Measurements from ENCODE around the gene VAPA.

Gene VAPA

GRCh38 chr18:9984080-9984479 is 70.3 kb downstream of the VAPA start:
- DNase-seq = no peak

DNA sequence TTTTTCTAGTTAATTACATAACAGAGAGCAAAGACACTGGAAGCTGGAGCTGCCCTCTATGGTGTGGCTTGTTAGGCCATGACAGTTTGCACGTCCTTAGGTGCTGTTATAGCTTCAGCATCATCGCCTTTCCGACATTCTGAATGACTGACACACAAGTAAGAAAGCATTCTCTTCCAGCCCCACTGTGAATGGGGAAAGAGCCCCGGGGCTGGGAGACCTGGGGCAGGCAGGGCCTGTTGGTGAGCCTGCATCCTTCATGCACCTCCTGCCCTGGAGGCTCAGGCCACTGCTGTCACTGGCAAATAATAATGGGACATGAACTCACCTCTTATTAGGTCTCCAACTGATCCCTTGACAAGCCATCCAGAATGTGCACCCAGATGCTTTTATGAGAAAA is 71.8 kb downstream of the VAPA start:
- no peak for DNase-seq

GRCh38 chr18:9986156-9986930 is 72.5 kb downstream of the VAPA start:
- no peak for DNase-seq

- no peak for DNase-seq
Measured at GRCh38 chr18:9987345-9987744, 73.5 kb downstream of the VAPA start.

DNA sequence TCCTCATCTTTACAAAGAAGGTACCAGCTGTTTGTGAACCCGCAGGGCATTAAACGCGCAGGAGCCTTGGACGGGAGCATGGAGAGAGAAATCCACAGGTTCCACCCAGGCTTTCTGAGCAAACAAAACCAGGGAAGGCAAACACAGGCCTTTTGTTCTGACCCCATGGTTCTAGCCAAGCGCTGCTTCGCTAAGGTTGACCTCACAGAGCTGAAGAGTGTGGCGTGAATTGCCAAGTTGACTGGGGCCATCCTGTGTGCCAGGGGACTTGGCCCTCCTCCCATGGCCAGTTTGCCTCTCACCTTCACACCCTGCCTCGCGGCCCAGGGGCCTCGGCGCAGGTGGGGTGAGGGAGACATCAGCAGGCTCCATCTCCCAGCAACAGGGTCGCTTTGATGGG is 74.1 kb downstream of the VAPA start:
- DNase-seq = no peak

GRCh38 chr18:9988665-9989064 is 74.8 kb downstream of the VAPA start:
- no peak for DNase-seq

DNA sequence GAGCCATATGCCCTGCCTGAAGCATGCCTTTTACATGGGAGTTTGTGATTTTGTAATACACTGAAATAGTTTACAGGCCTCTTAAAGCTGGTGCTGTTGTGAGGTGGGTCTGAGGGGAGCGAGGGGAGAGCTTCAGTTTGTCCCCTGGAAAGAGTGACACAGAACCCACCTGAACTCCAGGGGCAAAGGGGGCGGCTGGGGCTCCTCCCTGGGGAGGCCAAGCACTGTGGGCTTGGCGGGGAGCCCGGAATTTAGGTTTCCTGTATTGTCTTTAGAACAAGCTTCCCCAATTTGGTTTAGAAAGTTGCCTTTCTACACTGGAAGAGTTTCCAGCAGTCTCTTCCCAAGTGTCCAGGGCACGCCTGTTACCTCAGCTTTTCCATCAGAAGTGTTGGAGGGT is 75.7 kb downstream of the VAPA start:
- peak; percentile 50 to 72 (median 66) for DNase-seq

GRCh38 chr18:9991011-9992000 is 77.5 kb downstream of the VAPA start:
- peak; percentile 24 to 64 (median 54) for DNase-seq

DNA sequence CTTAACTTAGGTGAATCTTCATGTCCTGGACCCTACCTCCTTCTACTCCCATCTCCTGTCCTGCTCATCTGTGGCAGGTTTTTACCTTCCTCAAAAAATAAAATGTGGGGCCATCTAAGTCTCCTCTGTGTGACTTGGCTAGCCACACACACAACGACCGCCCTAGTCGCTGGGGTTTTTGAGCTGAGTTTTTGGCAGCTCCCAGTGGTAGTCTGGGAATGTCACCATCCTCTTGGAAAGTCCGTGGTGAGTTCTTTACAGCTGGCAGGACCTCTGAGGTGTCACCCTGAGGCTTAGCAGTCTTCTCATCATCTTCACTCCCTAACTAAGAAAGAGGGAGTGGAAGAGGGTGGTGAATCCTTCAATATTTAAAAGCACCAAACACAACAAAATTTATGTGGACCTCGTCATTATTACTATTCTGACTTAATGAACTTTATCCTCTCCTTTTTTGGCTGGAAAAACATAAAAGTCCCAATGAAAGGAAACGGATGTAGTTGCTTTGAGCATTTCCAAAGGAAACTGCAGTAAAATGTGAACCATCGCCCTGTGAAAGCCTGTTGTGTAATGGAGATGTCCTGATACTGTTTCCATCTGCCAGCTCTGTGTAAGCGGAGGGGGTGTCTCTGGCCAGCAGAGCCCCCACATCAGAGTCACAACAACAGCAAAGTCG is 78.6 kb downstream of the VAPA start:
- DNase-seq = no peak

DNA sequence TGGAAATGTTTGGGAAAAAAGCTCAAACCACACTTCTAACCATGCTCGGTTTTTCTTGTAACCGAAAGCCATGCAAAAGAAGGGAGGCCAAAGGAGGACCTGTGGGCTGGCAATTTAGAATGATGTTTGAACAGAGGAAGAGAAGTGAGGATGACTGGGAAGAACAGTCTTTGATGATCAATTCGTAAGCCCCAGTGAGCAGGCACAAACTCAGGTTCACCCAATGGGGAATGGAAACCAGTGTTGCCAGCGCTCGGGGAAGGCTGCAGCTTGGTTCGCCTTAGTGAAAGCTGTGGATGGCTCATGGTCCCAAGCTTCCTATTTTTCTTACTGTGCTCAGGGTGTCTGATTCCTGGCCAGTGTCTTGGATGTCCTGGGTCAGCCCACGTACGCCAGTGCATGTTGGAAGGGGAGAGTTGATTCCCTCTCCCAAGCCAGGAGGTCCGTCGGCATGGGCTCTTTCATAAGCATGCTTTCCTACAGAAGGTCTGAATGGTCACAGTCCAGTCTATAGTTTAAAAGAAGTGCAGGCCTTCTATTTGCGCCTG is 79.2 kb downstream of the VAPA start:
- DNase-seq = no peak

DNA sequence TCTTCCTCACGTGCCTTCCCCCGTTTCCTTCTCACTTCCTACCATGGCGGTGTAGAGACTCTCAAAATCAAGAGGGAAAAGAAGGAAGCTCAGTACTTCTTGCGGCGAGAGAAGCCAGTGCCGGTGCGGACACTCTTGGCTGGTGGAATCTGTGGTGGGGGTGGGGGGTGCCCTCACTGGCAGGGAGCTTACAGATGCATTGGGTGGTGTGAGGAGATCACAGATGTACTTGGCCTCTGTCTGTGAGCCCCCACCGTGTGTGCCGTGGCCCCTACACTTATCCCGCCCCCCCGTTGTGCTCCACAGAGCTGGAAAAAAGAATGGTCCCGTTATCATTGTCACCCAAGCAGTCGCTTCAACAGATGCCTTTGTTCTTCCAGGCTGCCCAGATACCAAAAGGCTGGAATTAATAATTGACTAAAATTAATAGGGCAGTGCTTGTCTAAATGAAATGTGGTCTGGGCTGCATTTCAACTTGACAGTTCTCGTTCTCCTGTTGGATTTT is 79.8 kb downstream of the VAPA start:
- DNase-seq = no peak

GRCh38 chr18:9994026-9994570 is 80.3 kb downstream of the VAPA start:
- DNase-seq = no peak

DNA sequence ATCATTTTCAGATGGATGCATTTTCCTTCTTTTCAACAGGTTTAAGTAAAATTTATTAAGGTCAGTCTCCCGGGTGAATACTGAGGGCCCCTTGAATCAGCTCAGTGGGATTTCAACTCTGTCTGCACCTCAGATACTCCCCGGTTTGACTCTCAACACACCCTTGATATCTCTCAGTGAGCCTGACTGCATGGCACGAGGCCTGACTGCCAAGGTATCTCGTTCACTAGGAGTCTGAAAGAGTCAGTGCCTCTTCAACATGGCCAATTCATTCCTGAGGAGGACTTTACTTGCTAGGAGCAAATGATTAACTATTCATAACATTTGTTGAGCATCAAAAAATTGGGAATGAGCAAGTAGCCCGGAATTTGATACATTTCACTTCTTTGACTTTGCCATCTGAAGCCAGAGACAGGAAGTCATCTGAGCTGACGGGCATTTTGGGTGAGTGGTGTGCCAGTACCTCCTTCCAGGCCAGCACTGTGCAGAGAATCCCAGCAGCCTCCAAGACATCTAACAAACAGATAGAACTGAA is 81.0 kb downstream of the VAPA start:
- DNase-seq = no peak

DNA sequence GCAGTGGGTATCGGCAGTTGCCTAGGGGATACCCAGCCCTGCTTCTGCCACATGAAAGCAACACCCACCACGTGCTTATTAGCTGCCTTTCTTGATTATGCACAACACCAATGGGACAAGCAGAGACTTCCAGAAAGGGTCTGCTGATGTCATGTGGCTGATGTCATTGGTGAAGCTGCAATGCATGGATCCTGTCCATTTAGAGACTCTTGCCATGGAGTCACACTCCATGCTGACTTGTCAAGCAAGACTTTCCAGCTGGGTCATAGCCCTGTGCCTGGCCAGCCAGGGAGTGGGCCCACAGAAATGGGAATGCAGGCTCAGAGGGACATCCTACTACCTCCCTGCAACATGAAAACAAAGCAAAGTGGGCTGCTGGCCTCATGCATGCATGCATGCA is 81.8 kb downstream of the VAPA start:
- no peak for DNase-seq

DNA sequence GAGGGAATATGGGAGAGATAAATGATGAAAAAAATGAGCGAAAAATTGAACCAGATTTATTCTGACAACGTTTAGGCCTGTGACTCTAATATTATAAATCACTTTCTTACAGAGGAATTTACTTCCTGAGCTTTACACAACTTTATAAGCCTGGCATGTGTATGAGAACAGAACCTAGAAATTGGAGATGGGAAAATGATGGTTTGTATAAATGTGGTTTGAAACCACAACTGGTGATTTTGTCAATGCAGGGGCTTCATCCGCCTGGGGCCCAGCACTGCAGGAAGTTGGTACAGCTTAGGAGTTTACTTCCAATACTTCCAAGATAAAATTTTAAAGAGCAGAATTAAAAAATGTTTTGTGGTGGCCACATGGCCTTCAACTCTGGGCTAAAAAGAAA is 82.3 kb downstream of the VAPA start:
- no peak for DNase-seq

GRCh38 chr18:9997711-9998110 is 83.9 kb downstream of the VAPA start:
- no peak for DNase-seq

GRCh38 chr18:9998330-9998729 is 84.5 kb downstream of the VAPA start:
- DNase-seq = no peak

GRCh38 chr18:10002280-10002679 is 88.5 kb downstream of the VAPA start:
- peak in 3 of 4 experiments; percentile 23 to 60 (median 46) for DNase-seq

- DNase-seq = no peak
Measured at GRCh38 chr18:10003281-10003680, 89.5 kb downstream of the VAPA start.

GRCh38 chr18:10003866-10004265 is 90.0 kb downstream of the VAPA start:
- no peak for DNase-seq

- peak; percentile 67 to 86 (median 80) for DNase-seq
Measured at GRCh38 chr18:10006311-10006893, 92.6 kb downstream of the VAPA start.

Measured in suppressor macrophage (primary cell).